ENCODE data around the gene PTPN6. TPM values are rescaled to one million over a fixed set of nuclear protein-coding genes. Genes with fewer than 3 reads are reported as not detected.

The PTPN6 gene
- total and polyA plus RNA-seq, 2 of the 13 experiments (the other 11 are each of a cell fraction or from before 2014, with no cell fraction given): 10.5 to 10.6 TPM

- TF ChIP-seq AKNA (CRISPR knock-in tag; IDR thresholded peaks at IDR 0.05; ENCODE audit: borderline replicate concordance): no peak
- TF ChIP-seq RXRA (CRISPR knock-in tag; IDR thresholded peaks at IDR 0.05): peak; percentile 32; the same call in 1 of the 2 replicates
- no peak for TF ChIP-seq ZNF761 (CRISPR knock-in tag; conservative IDR thresholded peaks at IDR 0.05)
- no peak for TF ChIP-seq ZNF800 (CRISPR knock-in tag; IDR thresholded peaks at IDR 0.05)
- no peak for TF ChIP-seq SKIL (CRISPR knock-in tag; IDR thresholded peaks at IDR 0.05; ENCODE audit: borderline replicate concordance)
- TF ChIP-seq HNRNPK (IDR thresholded peaks at IDR 0.05; ENCODE audit: low read depth, low read length, poor library complexity, severe bottlenecking): no peak
- no peak for TF ChIP-seq RBFOX2 (IDR thresholded peaks at IDR 0.05; ENCODE audit: low read depth, low read length)
- TF ChIP-seq ZNF143 (CRISPR knock-in tag; IDR thresholded peaks at IDR 0.05): no peak
- TF ChIP-seq ZNF354B (CRISPR knock-in tag; IDR thresholded peaks at IDR 0.05): no peak
- no peak for TF ChIP-seq JUNB (CRISPR knock-in tag; IDR thresholded peaks at IDR 0.05; ENCODE audit: borderline replicate concordance)
- no peak for TF ChIP-seq ZBTB26 (CRISPR knock-in tag; IDR thresholded peaks at IDR 0.05; ENCODE audit: borderline replicate concordance)
- no peak for TF ChIP-seq CEBPG (CRISPR knock-in tag; IDR thresholded peaks at IDR 0.05)
- no peak for TF ChIP-seq RORA (CRISPR knock-in tag; IDR thresholded peaks at IDR 0.05)
- peak; percentile 13; the same call in 1 of the 2 replicates for TF ChIP-seq TFDP2 (CRISPR knock-in tag; IDR thresholded peaks at IDR 0.05)
- no peak for TF ChIP-seq RFXANK (CRISPR knock-in tag; IDR thresholded peaks at IDR 0.05)
- TF ChIP-seq TCF12 (IDR thresholded peaks at IDR 0.05): no peak
- no peak for TF ChIP-seq TCF12 (CRISPR knock-in tag; IDR thresholded peaks at IDR 0.05)
- TF ChIP-seq SAP130 (CRISPR knock-in tag; IDR thresholded peaks at IDR 0.05; ENCODE audit: low read depth): peak; percentile 75
- TF ChIP-seq ZBTB3 (CRISPR knock-in tag; IDR thresholded peaks at IDR 0.05; ENCODE audit: borderline replicate concordance, low read depth): no peak
These were observed 10.6 kb downstream of the PTPN6 start (continued) for GRCh38 chr12:6961695-6962284.
